ENCODE results near the gene STAB2.

STAB2 gene

GRCh38 chr12:103773109-103773910 is 186.2 kb downstream of the STAB2 start:
- Mint-ChIP-seq H3K9me3 (no peaks in the 10 kb centered on the region), H3K27me3 (no peaks in the 10 kb centered on the region), H3K36me3 (ENCODE audit: low read depth) (peaks cover 31% of the 10 kb centered on the region), H3K4me1 (ENCODE audit: low read depth) (no peaks in the 10 kb centered on the region), H3K4me3 (no peak overlapping the region), H3K27ac (no peak overlapping the region)

- H3K4me3 Mint-ChIP-seq, result no peak overlapping the region
- no peaks in the 10 kb centered on the region for H3K9me3 Mint-ChIP-seq
- H3K27ac Mint-ChIP-seq, result no peak overlapping the region
- H3K36me3 Mint-ChIP-seq (ENCODE audit: low read depth), result peaks cover 47% of the 10 kb centered on the region
- H3K27me3 Mint-ChIP-seq, result no peaks in the 10 kb centered on the region
- no peaks in the 10 kb centered on the region for H3K4me1 Mint-ChIP-seq (ENCODE audit: low read depth)
These were observed 188.0 kb downstream of the STAB2 start for GRCh38 chr12:103774977-103775560.

GRCh38 chr12:103778781-103779180 is 191.7 kb downstream of the STAB2 start:
- H3K36me3 Mint-ChIP-seq (ENCODE audit: low read depth), result peaks cover 68% of the 10 kb centered on the region
- no peaks in the 10 kb centered on the region for H3K4me1 Mint-ChIP-seq (ENCODE audit: low read depth)
- no peak overlapping the region for H3K27ac Mint-ChIP-seq
- no peaks in the 10 kb centered on the region for H3K9me3 Mint-ChIP-seq
- H3K27me3 Mint-ChIP-seq, result no peaks in the 10 kb centered on the region
- H3K4me3 Mint-ChIP-seq, result no peak overlapping the region

- no peaks in the 10 kb centered on the region for H3K27me3 Mint-ChIP-seq
- no peaks in the 10 kb centered on the region for H3K9me3 Mint-ChIP-seq
- H3K4me1 Mint-ChIP-seq (ENCODE audit: low read depth), result no peaks in the 10 kb centered on the region
- no peak overlapping the region for H3K27ac Mint-ChIP-seq
- peaks cover 75% of the 10 kb centered on the region for H3K36me3 Mint-ChIP-seq (ENCODE audit: low read depth)
- no peak overlapping the region for H3K4me3 Mint-ChIP-seq
These were observed 192.5 kb downstream of the STAB2 start for GRCh38 chr12:103779410-103780092.

- no peaks in the 10 kb centered on the region for H3K9me3 Mint-ChIP-seq
- no peaks in the 10 kb centered on the region for H3K27me3 Mint-ChIP-seq
- H3K27ac Mint-ChIP-seq, result no peak overlapping the region
- H3K4me3 Mint-ChIP-seq, result no peak overlapping the region
- H3K36me3 Mint-ChIP-seq (ENCODE audit: low read depth), result peaks cover 76% of the 10 kb centered on the region
- H3K4me1 Mint-ChIP-seq (ENCODE audit: low read depth), result no peaks in the 10 kb centered on the region
These were observed 193.0 kb downstream of the STAB2 start for GRCh38 chr12:103780093-103780440.

- no peaks in the 10 kb centered on the region for H3K27me3 Mint-ChIP-seq
- H3K9me3 Mint-ChIP-seq, result no peaks in the 10 kb centered on the region
- no peak overlapping the region for H3K27ac Mint-ChIP-seq
- H3K36me3 Mint-ChIP-seq (ENCODE audit: low read depth), result peaks cover 74% of the 10 kb centered on the region
- no peak overlapping the region for H3K4me3 Mint-ChIP-seq
- no peaks in the 10 kb centered on the region for H3K4me1 Mint-ChIP-seq (ENCODE audit: low read depth)
These were observed 193.9 kb downstream of the STAB2 start for GRCh38 chr12:103780992-103781391.

- no peaks in the 10 kb centered on the region for H3K4me1 Mint-ChIP-seq (ENCODE audit: low read depth)
- H3K36me3 Mint-ChIP-seq (ENCODE audit: low read depth), result peaks cover 66% of the 10 kb centered on the region
- H3K4me3 Mint-ChIP-seq, result no peak overlapping the region
- no peak overlapping the region for H3K27ac Mint-ChIP-seq
- H3K9me3 Mint-ChIP-seq, result no peaks in the 10 kb centered on the region
- H3K27me3 Mint-ChIP-seq, result no peaks in the 10 kb centered on the region
These were observed 195.3 kb downstream of the STAB2 start for GRCh38 chr12:103782399-103782798.

GRCh38 chr12:103783744-103784664 is 196.9 kb downstream of the STAB2 start:
- Mint-ChIP-seq H3K4me1 (ENCODE audit: low read depth) (no peaks in the 10 kb centered on the region), H3K27ac (no peak overlapping the region), H3K9me3 (no peaks in the 10 kb centered on the region), H3K36me3 (ENCODE audit: low read depth) (peaks cover 53% of the 10 kb centered on the region), H3K27me3 (no peaks in the 10 kb centered on the region), H3K4me3 (no peak overlapping the region)

GRCh38 chr12:103785243-103786031 is 198.4 kb downstream of the STAB2 start:
- peaks cover 40% of the 10 kb centered on the region for H3K36me3 Mint-ChIP-seq (ENCODE audit: low read depth)

GRCh38 chr12:103786201-103786600 is 199.1 kb downstream of the STAB2 start:
- Mint-ChIP-seq H3K27ac (no peak overlapping the region), H3K36me3 (ENCODE audit: low read depth) (peaks cover 40% of the 10 kb centered on the region)

More at GRCh38 chr12:103785243-103786031, 198.4 kb downstream of the STAB2 start:
- Mint-ChIP-seq H3K4me3 (no peak overlapping the region), H3K4me1 (ENCODE audit: low read depth) (no peaks in the 10 kb centered on the region), H3K27me3 (no peaks in the 10 kb centered on the region), H3K27ac (no peak overlapping the region), H3K9me3 (no peaks in the 10 kb centered on the region)

GRCh38 chr12:103791350-103791920 is 204.4 kb downstream of the STAB2 start:
- no peak overlapping the region for H3K4me3 Mint-ChIP-seq

More at GRCh38 chr12:103786201-103786600, 199.1 kb downstream of the STAB2 start:
- H3K4me1 Mint-ChIP-seq (ENCODE audit: low read depth), result no peaks in the 10 kb centered on the region
- no peaks in the 10 kb centered on the region for H3K9me3 Mint-ChIP-seq
- no peak overlapping the region for H3K4me3 Mint-ChIP-seq
- no peaks in the 10 kb centered on the region for H3K27me3 Mint-ChIP-seq

GRCh38 chr12:103793046-103793445 is 206.0 kb downstream of the STAB2 start:
- Mint-ChIP-seq H3K4me1 (ENCODE audit: low read depth) (no peaks in the 10 kb centered on the region), H3K9me3 (no peaks in the 10 kb centered on the region)

More at GRCh38 chr12:103791350-103791920, 204.4 kb downstream of the STAB2 start:
- Mint-ChIP-seq H3K27ac (no peak overlapping the region), H3K27me3 (no peaks in the 10 kb centered on the region), H3K9me3 (no peaks in the 10 kb centered on the region), H3K36me3 (ENCODE audit: low read depth) (peaks cover 19% of the 10 kb centered on the region), H3K4me1 (ENCODE audit: low read depth) (no peaks in the 10 kb centered on the region)

GRCh38 chr12:103793512-103794045 is 206.5 kb downstream of the STAB2 start:
- Mint-ChIP-seq H3K4me3 (no peak overlapping the region), H3K9me3 (no peaks in the 10 kb centered on the region), H3K36me3 (ENCODE audit: low read depth) (peaks cover 31% of the 10 kb centered on the region)

More at GRCh38 chr12:103793046-103793445, 206.0 kb downstream of the STAB2 start:
- no peaks in the 10 kb centered on the region for H3K27me3 Mint-ChIP-seq
- H3K4me3 Mint-ChIP-seq, result no peak overlapping the region
- H3K27ac Mint-ChIP-seq, result no peak overlapping the region
- peaks cover 31% of the 10 kb centered on the region for H3K36me3 Mint-ChIP-seq (ENCODE audit: low read depth)

More at GRCh38 chr12:103793512-103794045, 206.5 kb downstream of the STAB2 start:
- Mint-ChIP-seq H3K27ac (no peak overlapping the region), H3K27me3 (no peaks in the 10 kb centered on the region), H3K4me1 (ENCODE audit: low read depth) (no peaks in the 10 kb centered on the region)

Data from stimulated activated naive CD8-positive, alpha-beta T cell treated with anti-CD3 and anti-CD28 coated beads, Interleukin-15, Interleukin-2, amounts not matched to agents 100 ng/mL and 50 ng/mL, for 24 hours (primary cell).